HCT116 (cell line): ENCODE results near the gene DYNLRB1. TPM values are rescaled to one million over a fixed set of nuclear protein-coding genes. Genes with fewer than 3 reads are reported as not detected.

Source experiments
- ATAC-seq: fragments of 200-7000 bp; cut with Tn5 transposase; 2 replicates; pipeline ENCODE4 v1.9.1; 2020; ENCODE audit warnings: mild to moderate bottlenecking, moderate library complexity
- BruUV-seq: library from RNA; stranded (reverse); fragments of 400-500 nt; replicated peaks from 2 replicates; lab custom pipeline; 2021; lab: Mats Ljungman, UMichigan
- CTCF ChIA-PET: fragments of 300-600 bp; sonication (Branson Sonifier 250); formaldehyde crosslinking; loops from one replicate; lab custom pipeline; 2021; ENCODE audit warnings: antibody characterized with exemption; lab: Charles Lee
- POLR2A ChIA-PET: fragments of 300-600, 350-600 bp; sonication (Branson Sonifier 250); formaldehyde crosslinking; loops from one replicate; lab custom pipeline; 2021; ENCODE audit warnings: antibody characterized with exemption; lab: Charles Lee
- RAD21 ChIA-PET, 2 experiments: fragments of 300-600 bp; sonication (Branson Sonifier 250); formaldehyde crosslinking; loops; one replicate each; lab custom pipeline; 2023; ENCODE audit warnings: low total read pairs in 2 of 2; ENCODE audit not compliant: uncharacterized antibody in 2 of 2, unreplicated experiment in 2 of 2, low non-redundant PET in 1 of 2; lab: Charles Lee
- DNase-seq: peaks from one replicate; pipeline ENCODE4 v3.0.0-alpha.2; 2010; ENCODE audit warnings: low read depth, low spot score
- H2AFZ ChIP-seq: fragments of 200-600 bp; shearing (Covaris generic), sonication (generic); 2 replicates; pipeline ENCODE4 v1.6.1; 2017; ENCODE audit warnings: low read depth, mixed run types, mixed read lengths, antibody characterized with exemption, low read length; ENCODE audit not compliant: poor library complexity, severe bottlenecking
- H3K27ac ChIP-seq: 2 replicates; pipeline ENCODE4 v1.5.1; 2012; ENCODE audit warnings: low read depth, low read length
- H3K27me3 ChIP-seq: fragments of 200-600 bp; sonication (generic); 2 replicates; pipeline ENCODE4 v1.6.1; 2016; ENCODE audit warnings: mixed run types, low read length, mixed read lengths; ENCODE audit not compliant: insufficient read depth
- H3K36me3 ChIP-seq, 2 experiments: fragments of 200-500 bp in 1 of 2; fragments of 200-600 bp in 1 of 2; sonication (Bioruptor generic) in 1 of 2; sonication (generic) in 1 of 2; 2 replicates each; pipeline versions ENCODE4 v1.5.1 to v1.6.1; 2014 to 2016; ENCODE audit warnings: low read length in 2 of 2, inconsistent platforms in 1 of 2, mixed read lengths in 1 of 2, mixed run types in 1 of 2; ENCODE audit not compliant: insufficient read depth in 2 of 2, control insufficient read depth in 1 of 2
- H3K4me1 ChIP-seq, 2 experiments: fragments of 200-600 bp in 1 of 2; sonication (generic) in 1 of 2; 2 replicates each; pipeline versions ENCODE4 v1.5.1 to v1.6.1; 2012 to 2017; ENCODE audit warnings: low read length in 2 of 2, inconsistent platforms in 1 of 2, mild to moderate bottlenecking in 1 of 2, mixed read lengths in 1 of 2, mixed run types in 1 of 2, moderate library complexity in 1 of 2; ENCODE audit not compliant: insufficient read depth in 2 of 2, control insufficient read depth in 1 of 2
- H3K4me2 ChIP-seq: fragments of 200-600 bp; sonication (generic); 2 replicates; pipeline ENCODE4 v1.6.1; 2017; ENCODE audit warnings: mixed run types, low read length, mixed read lengths
- H3K4me3 ChIP-seq, 2 experiments: fragments of 200-600 bp in 1 of 2; sonication (generic) in 1 of 2; replicated peaks in 1 of 2; 2 replicates each; pipeline ENCODE4 v1.5.1; 2011 to 2016; ENCODE audit warnings: low read length in 2 of 2, control low read depth in 1 of 2, low read depth in 1 of 2, mild to moderate bottlenecking in 1 of 2, mixed read lengths in 1 of 2, mixed run types in 1 of 2
- H3K79me2 ChIP-seq: fragments of 200-600 bp; sonication (generic); 2 replicates; pipeline ENCODE4 v1.6.1; 2017; ENCODE audit warnings: mild to moderate bottlenecking, mixed run types, low read length, moderate library complexity, mixed read lengths; ENCODE audit not compliant: insufficient read depth
- H3K9ac ChIP-seq: fragments of 200-600 bp; sonication (generic); 2 replicates; pipeline ENCODE4 v1.6.1; 2016; ENCODE audit warnings: low read length, mixed read lengths
- H3K9me2 ChIP-seq: fragments of 200-600 bp; sonication (generic), shearing (Covaris generic); 2 replicates; pipeline ENCODE4 v1.6.1; 2017; ENCODE audit warnings: mixed run types, mild to moderate bottlenecking, moderate library complexity; ENCODE audit not compliant: insufficient read depth
- H3K9me3 ChIP-seq, 2 experiments: fragments of 200-500 bp in 1 of 2; fragments of 200-600 bp in 1 of 2; sonication (Bioruptor generic) in 1 of 2; sonication (generic) in 1 of 2; 2 replicates each; pipeline ENCODE4 v1.6.1; 2014 to 2017; ENCODE audit warnings: low read length in 2 of 2, mixed read lengths in 2 of 2, inconsistent platforms in 1 of 2, low read depth in 1 of 2, mild to moderate bottlenecking in 1 of 2, mixed run types in 1 of 2, moderate library complexity in 1 of 2; ENCODE audit not compliant: control insufficient read depth in 1 of 2, insufficient read depth in 1 of 2
- H4K20me1 ChIP-seq: fragments of 200-600 bp; sonication (generic), shearing (Covaris generic); 2 replicates; pipeline ENCODE4 v1.6.1; 2017; ENCODE audit warnings: mixed run types, mild to moderate bottlenecking, moderate library complexity; ENCODE audit not compliant: insufficient read depth
- EGR1 ChIP-seq: IDR thresholded peaks from 2 replicates; pipeline ENCODE4 v1.6.1; 2012; ENCODE audit warnings: low read depth
- ELF1 ChIP-seq: IDR thresholded peaks from 2 replicates; pipeline ENCODE4 v1.6.1; 2012; ENCODE audit warnings: low read depth, borderline replicate concordance
- EZH2 ChIP-seq: fragments of 200-600 bp; sonication (generic); IDR thresholded peaks from 2 replicates; pipeline ENCODE4 v1.6.1; 2017; ENCODE audit warnings: antibody characterized with exemption, mixed run types
- MAX ChIP-seq: IDR thresholded peaks from 2 replicates; pipeline ENCODE4 v1.6.1; 2012
- POLR2A ChIP-seq: IDR thresholded peaks from 2 replicates; pipeline ENCODE4 v1.7.0; 2011; ENCODE audit warnings: borderline replicate concordance; ENCODE audit not compliant: insufficient read depth, insufficient read length; ENCODE audit errors: extremely low read depth
- POLR2AphosphoS5 ChIP-seq: IDR thresholded peaks from 2 replicates; pipeline ENCODE4 v1.6.1; 2011; ENCODE audit warnings: mild to moderate bottlenecking, low read depth, low read length, moderate library complexity
- SRF ChIP-seq: IDR thresholded peaks from 2 replicates; pipeline ENCODE4 v1.6.1; 2012; ENCODE audit warnings: low read depth
- TCF7L2 ChIP-seq: IDR thresholded peaks from 2 replicates; pipeline ENCODE4 v1.7.0; 2011; ENCODE audit warnings: borderline replicate concordance, inconsistent platforms; ENCODE audit not compliant: insufficient read depth, insufficient read length; ENCODE audit errors: extremely low read depth
- ZBTB33 ChIP-seq: IDR thresholded peaks from 2 replicates; pipeline ENCODE4 v1.6.1; 2011; ENCODE audit warnings: mild to moderate bottlenecking, low read length, moderate library complexity; ENCODE audit not compliant: insufficient replicate concordance; ENCODE audit errors: extremely low read depth
- ZFX ChIP-seq: fragments of 450-650 bp; IDR thresholded peaks from 2 replicates; pipeline ENCODE4 v1.6.1; 2017
- ZNF274 ChIP-seq: fragments of 200-500 bp; sonication (Bioruptor generic); IDR thresholded peaks from 2 replicates; pipeline ENCODE4 v1.6.1; 2014; ENCODE audit warnings: mild to moderate bottlenecking, low read depth, low read length, inconsistent platforms
- intact Hi-C: fragments of 100-400 bp; cut with micrococcal nuclease; formaldehyde crosslinking; loops from 2 replicates; pipeline ENCODE4 v1.10.0; 2022
- total RNA-seq: library from RNA; stranded (reverse); gene quantifications from one replicate; pipeline ENCODE4 v1.2.1, GENCODE V29; 2021; ENCODE audit not compliant: unreplicated experiment
- TF ChIP-seq, protein P1 (sequence below): IDR thresholded peaks from 2 replicates; pipeline ENCODE4 v1.6.1; 2012; ENCODE audit warnings: low read depth

The DYNLRB1 gene
- total RNA-seq, 1 experiment from 2014 or later: 106 TPM

DNA sequence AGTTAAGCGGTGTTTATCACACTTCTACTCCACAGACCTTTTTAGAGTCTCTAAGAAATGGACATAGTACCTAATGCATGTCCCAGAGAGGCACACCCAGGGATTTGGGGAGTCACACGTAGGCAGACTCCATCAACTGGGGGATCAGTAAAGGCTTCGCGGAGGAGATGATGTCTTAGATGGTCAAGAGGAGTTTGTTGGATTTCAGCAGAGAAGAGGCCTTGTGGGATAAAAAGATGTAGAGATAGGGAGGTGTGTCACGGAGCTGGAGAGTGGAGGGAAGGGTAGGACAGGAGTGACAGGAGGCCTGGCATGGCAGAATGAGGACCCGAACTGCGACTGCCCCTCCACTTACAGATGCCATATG lies 9.1 kb downstream of the DYNLRB1 start:
- Histone ChIP-seq H3K9me2 (no peaks in the 10 kb centered on the region), H3K9me3 (no peaks in the 10 kb centered on the region), H3K27me3 (no peaks in the 10 kb centered on the region), H3K4me1 (peaks cover 30 to 44% of the 10 kb centered on the region in 2 experiments), H3K4me2 (peak overlapping the region; percentile 73), H3K4me3 (peak overlapping the region in 1 of 2 experiments; percentile 23; a peak in 2 of 4 replicates), H3K79me2 (peaks cover 67% of the 10 kb centered on the region), H2AFZ (no peak overlapping the region), H3K27ac (peak overlapping the region; percentile 78), H3K36me3 (peaks cover 10 to 26% of the 10 kb centered on the region in 2 experiments), H3K9ac (peak overlapping the region; percentile 59), H4K20me1 (no peaks in the 10 kb centered on the region; the same call in 1 of the 2 replicates)
- CTCF ChIA-PET: interaction anchor here (0.9 to 6.0 kb wide), 3 partner anchors 9 to 212 kb away, joined by 3 to 127 read pairs (median 9); partner anchors contain the start of gene DYNLRB1
- POLR2A ChIA-PET: interaction anchor here (0.9 to 1.2 kb wide), 2 partner anchors 9 to 222 kb away, joined by 3 to 4 read pairs; partner anchors contain the start of genes AHCY and DYNLRB1
- no TSS peak for BruUV-seq
- DNase-seq: no peak
- RAD21 ChIA-PET: interaction anchor here in 1 of 2 experiments (0.7 kb wide), 1 partner anchor 212 kb away, joined by 3 read pairs; no protein-coding TSS in a partner anchor
- TF ChIP-seq MAX: no peak
- no peak for TF ChIP-seq ZNF274
- no peak for TF ChIP-seq EZH2
- TF ChIP-seq ELF1: no peak
- TF ChIP-seq POLR2AphosphoS5: no peak
- no peak for TF ChIP-seq TCF7L2
- no peak for TF ChIP-seq SRF
- TF ChIP-seq ZFX: no peak
- TF ChIP-seq POLR2A: no peak
- TF ChIP-seq, protein P1, sequence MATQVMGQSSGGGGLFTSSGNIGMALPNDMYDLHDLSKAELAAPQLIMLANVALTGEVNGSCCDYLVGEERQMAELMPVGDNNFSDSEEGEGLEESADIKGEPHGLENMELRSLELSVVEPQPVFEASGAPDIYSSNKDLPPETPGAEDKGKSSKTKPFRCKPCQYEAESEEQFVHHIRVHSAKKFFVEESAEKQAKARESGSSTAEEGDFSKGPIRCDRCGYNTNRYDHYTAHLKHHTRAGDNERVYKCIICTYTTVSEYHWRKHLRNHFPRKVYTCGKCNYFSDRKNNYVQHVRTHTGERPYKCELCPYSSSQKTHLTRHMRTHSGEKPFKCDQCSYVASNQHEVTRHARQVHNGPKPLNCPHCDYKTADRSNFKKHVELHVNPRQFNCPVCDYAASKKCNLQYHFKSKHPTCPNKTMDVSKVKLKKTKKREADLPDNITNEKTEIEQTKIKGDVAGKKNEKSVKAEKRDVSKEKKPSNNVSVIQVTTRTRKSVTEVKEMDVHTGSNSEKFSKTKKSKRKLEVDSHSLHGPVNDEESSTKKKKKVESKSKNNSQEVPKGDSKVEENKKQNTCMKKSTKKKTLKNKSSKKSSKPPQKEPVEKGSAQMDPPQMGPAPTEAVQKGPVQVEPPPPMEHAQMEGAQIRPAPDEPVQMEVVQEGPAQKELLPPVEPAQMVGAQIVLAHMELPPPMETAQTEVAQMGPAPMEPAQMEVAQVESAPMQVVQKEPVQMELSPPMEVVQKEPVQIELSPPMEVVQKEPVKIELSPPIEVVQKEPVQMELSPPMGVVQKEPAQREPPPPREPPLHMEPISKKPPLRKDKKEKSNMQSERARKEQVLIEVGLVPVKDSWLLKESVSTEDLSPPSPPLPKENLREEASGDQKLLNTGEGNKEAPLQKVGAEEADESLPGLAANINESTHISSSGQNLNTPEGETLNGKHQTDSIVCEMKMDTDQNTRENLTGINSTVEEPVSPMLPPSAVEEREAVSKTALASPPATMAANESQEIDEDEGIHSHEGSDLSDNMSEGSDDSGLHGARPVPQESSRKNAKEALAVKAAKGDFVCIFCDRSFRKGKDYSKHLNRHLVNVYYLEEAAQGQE: no peak
- no peak for TF ChIP-seq EGR1
- TF ChIP-seq ZBTB33: no peak
- ATAC-seq: no peak
- intact Hi-C loops: no loop called here
